K562 (cell line): ENCODE data around the gene ABHD14A. TPM values are rescaled to one million over a fixed set of nuclear protein-coding genes. Genes with fewer than 3 reads are reported as not detected.
A peak's percentile ranks its signal among the peaks of the same experiment; 100 is the strongest.

ENCODE experiments used
- CTCF ChIP-seq, 3 experiments: IDR thresholded peaks in 2 of 3; conservative IDR thresholded peaks in 1 of 3; 2 replicates each; pipeline ENCODE4 v1.5.1; 2011 to 2012; ENCODE audit warnings: low read length in 3 of 3, mild to moderate bottlenecking in 3 of 3, control low read depth in 2 of 3, improper control_type of control experiment in 1 of 3, inconsistent platforms in 1 of 3, low read depth in 1 of 3, mixed read lengths in 1 of 3, moderate library complexity in 1 of 3; ENCODE audit not compliant: insufficient read depth in 2 of 3
- DEAF1 ChIP-seq: fragments of 450-650 bp; formaldehyde crosslinking; IDR thresholded peaks from 2 replicates; pipeline ENCODE4 v1.4.0; 2020; ENCODE audit warnings: mild to moderate bottlenecking, moderate library complexity
- E2F8 ChIP-seq: fragments of 450-650 bp; IDR thresholded peaks from 2 replicates; pipeline ENCODE4 v1.7.1; 2018; ENCODE audit warnings: mild to moderate bottlenecking, low read depth; ENCODE audit not compliant: partially characterized antibody
- ETS1 ChIP-seq: conservative IDR thresholded peaks from 2 replicates; pipeline ENCODE4 v1.6.1; 2011; ENCODE audit warnings: low read depth, mild to moderate bottlenecking, low read length; ENCODE audit not compliant: control insufficient read depth
- GATAD2A ChIP-seq: fragments of 450-650 bp; IDR thresholded peaks from 2 replicates; pipeline ENCODE4 v1.6.1; 2017
- KLF16 ChIP-seq: IDR thresholded peaks from 2 replicates; pipeline ENCODE4 v1.6.1; 2016; ENCODE audit warnings: antibody characterized with exemption
- MEIS2 ChIP-seq: fragments of 450-650 bp; IDR thresholded peaks from 2 replicates; pipeline ENCODE4 v1.6.1; 2014; ENCODE audit warnings: mild to moderate bottlenecking; ENCODE audit not compliant: partially characterized antibody
- MYNN ChIP-seq, 2 experiments: sonication (generic); formaldehyde crosslinking in 1 of 2; IDR thresholded peaks; 2 replicates each; pipeline versions ENCODE4 v1.5.0 to v1.6.1; 2016 to 2020; ENCODE audit warnings: antibody characterized with exemption in 1 of 2, missing genetic modification reagents in 1 of 2
- POLR3A ChIP-seq: IDR thresholded peaks from 2 replicates; pipeline ENCODE4 v1.6.1; 2011; ENCODE audit warnings: borderline replicate concordance, mild to moderate bottlenecking, moderate library complexity; ENCODE audit not compliant: insufficient read length, insufficient read depth; ENCODE audit errors: extremely low read depth
- SMARCC2 ChIP-seq: fragments of 450-650 bp; IDR thresholded peaks from 2 replicates; pipeline ENCODE4 v1.6.1; 2017; ENCODE audit warnings: antibody characterized with exemption, moderate library complexity, mild to moderate bottlenecking, low read depth
- ZHX1 ChIP-seq: fragments of 150-350 bp; conservative IDR thresholded peaks from 2 replicates; pipeline ENCODE4 v1.6.1; 2014; ENCODE audit warnings: low read length
- ZNF134 ChIP-seq: fragments of 250-450 bp; sonication (Bioruptor Pico); conservative IDR thresholded peaks from 2 replicates; pipeline ENCODE4 v1.4.0; 2020
- ZNF408 ChIP-seq: fragments of 250-450 bp; sonication (Bioruptor Pico); IDR thresholded peaks from 2 replicates; pipeline ENCODE4 v1.4.0; 2020; ENCODE audit warnings: low read depth, mild to moderate bottlenecking, moderate library complexity
- ZNF449 ChIP-seq: fragments of 250-450 bp; sonication (Bioruptor Pico); IDR thresholded peaks from 2 replicates; pipeline ENCODE4 v1.8.0; 2022; ENCODE audit warnings: moderate library complexity, mild to moderate bottlenecking, inconsistent platforms
- ZNF76 ChIP-seq: fragments of 250-450 bp; sonication (Bioruptor Pico); IDR thresholded peaks from 2 replicates; pipeline ENCODE4 v1.4.0; 2020; ENCODE audit warnings: mild to moderate bottlenecking, moderate library complexity, borderline replicate concordance
- polyA plus RNA-seq, 8 experiments: library from polyadenylated mRNA; depleted of rRNA in 4 of 8; stranded (reverse) in 5 of 8; unstranded in 3 of 8; fragments of >200 nt; fragmentation: Nextera tagmentation in 2 of 8; fragmentation: Illumina TruSeq in 1 of 8; extraction: Ambion mirVana in 2 of 8; extraction: Trizol in 1 of 8; gene quantifications; 2 replicates each; pipeline versions ENCODE4 v1.2.1 to v1.2.3, GENCODE V29; 2011 to 2014; ENCODE audit warnings: inconsistent platforms in 1 of 8, missing spikeins in 1 of 8
- total RNA-seq, 7 experiments: library from RNA; depleted of rRNA in 6 of 7; stranded (reverse); fragments of >200 nt in 6 of 7; fragmentation: Illumina TruSeq in 2 of 7; extraction: Trizol in 2 of 7; gene quantifications; 2 replicates each; pipeline versions ENCODE4 v1.2.1 to v1.2.3, GENCODE V29; 2011 to 2021; ENCODE audit warnings: low replicate concordance in 1 of 7

ABHD14A gene
- total and polyA plus RNA-seq, 9 of the 15 experiments (the other 6 are each of a cell fraction or from before 2014, with no cell fraction given), result 0.90 to 10.5 (median 8.3) TPM

GRCh38 chr3:52001443-52001974, 26.6 kb downstream of the ABHD14A start (continued):
- TF ChIP-seq ZHX1, result no peak
- TF ChIP-seq DEAF1 (CRISPR knock-in tag), result peak; percentile 58
- no peak for TF ChIP-seq ZNF449 (CRISPR knock-in tag)
- no peak for TF ChIP-seq E2F8
- no peak for TF ChIP-seq GATAD2A
- no peak for TF ChIP-seq ZNF134 (CRISPR knock-in tag)
- no peak for TF ChIP-seq ZNF408 (CRISPR knock-in tag)
- peak; percentile 12; the same call in 1 of the 2 replicates for TF ChIP-seq KLF16
- no peak for TF ChIP-seq ZNF76 (CRISPR knock-in tag)
- TF ChIP-seq MEIS2, result no peak
- no peak for TF ChIP-seq ETS1
- no peak for TF ChIP-seq MYNN (IDR thresholded peaks at IDR 0.05)
- TF ChIP-seq MYNN (CRISPR knock-in tag; IDR thresholded peaks at IDR 0.05), result no peak
- no peak for TF ChIP-seq SMARCC2
- peak; percentile 90 to 99 (median 96) for TF ChIP-seq CTCF (IDR thresholded peaks at IDR 0.05 in 2 of 3, conservative IDR thresholded peaks at IDR 0.05 in 1 of 3; ENCODE audit: insufficient read depth in 2 of 3, low read depth in 1 of 3, low read length in 3 of 3)
- no peak for TF ChIP-seq POLR3A
